HepG2 (cell line): Measurements from ENCODE around the gene GLTPD2. TPM values are rescaled to one million over a fixed set of nuclear protein-coding genes. Genes with fewer than 3 reads are reported as not detected.

Experiments
- ATM ChIP-seq: fragments of 450-650 bp; IDR thresholded peaks from 2 replicates; pipeline ENCODE4 v1.7.1; 2017; ENCODE audit warnings: mild to moderate bottlenecking, borderline replicate concordance
- ATRX ChIP-seq: sonication (generic); formaldehyde crosslinking; IDR thresholded peaks from 2 replicates; pipeline ENCODE4 v1.4.0; 2020; ENCODE audit warnings: missing genetic modification reagents, borderline replicate concordance
- BRCA1 ChIP-seq: sonication (generic); formaldehyde crosslinking; IDR thresholded peaks from 2 replicates; pipeline ENCODE4 v1.4.0; 2020; ENCODE audit warnings: missing genetic modification reagents
- BRF2 ChIP-seq: sonication (generic); formaldehyde crosslinking; IDR thresholded peaks from 2 replicates; pipeline ENCODE4 v1.8.1; 2022; ENCODE audit warnings: mild to moderate bottlenecking, missing genetic modification reagents
- DRAP1 ChIP-seq: IDR thresholded peaks from 2 replicates; pipeline ENCODE4 v1.6.1; 2016; ENCODE audit warnings: missing genetic modification reagents, missing compliant biosample characterization
- E2F2 ChIP-seq: sonication (generic); formaldehyde crosslinking; IDR thresholded peaks from 2 replicates; pipeline ENCODE4 v1.4.0; 2020; ENCODE audit warnings: missing genetic modification reagents, borderline replicate concordance
- GFI1 ChIP-seq: sonication (generic); formaldehyde crosslinking; IDR thresholded peaks from 2 replicates; pipeline ENCODE4 v1.5.0; 2020; ENCODE audit warnings: missing genetic modification reagents, mild to moderate bottlenecking, borderline replicate concordance
- HIVEP1 ChIP-seq: sonication (generic); formaldehyde crosslinking; IDR thresholded peaks from 2 replicates; pipeline ENCODE4 v1.4.0; 2020; ENCODE audit warnings: mild to moderate bottlenecking, missing genetic modification reagents
- MAFK ChIP-seq, 2 experiments: IDR thresholded peaks in 1 of 2; conservative IDR thresholded peaks in 1 of 2; 2 replicates each; pipeline ENCODE4 v1.6.1; 2011; ENCODE audit warnings: improper control_type of control experiment in 2 of 2, low read length in 2 of 2
- RORA ChIP-seq: sonication (generic); formaldehyde crosslinking; IDR thresholded peaks from 2 replicates; pipeline ENCODE4 v1.5.0; 2020; ENCODE audit warnings: mild to moderate bottlenecking, missing genetic modification reagents, moderate library complexity
- SMC3 ChIP-seq: IDR thresholded peaks from 2 replicates; pipeline ENCODE4 v1.6.1; 2011; ENCODE audit warnings: low read length, improper control_type of control experiment
- TAF1 ChIP-seq: sonication (generic); formaldehyde crosslinking; IDR thresholded peaks from 2 replicates; pipeline ENCODE4 v1.4.0; 2020; ENCODE audit warnings: missing genetic modification reagents
- TEAD2 ChIP-seq: sonication (generic); formaldehyde crosslinking; IDR thresholded peaks from 2 replicates; pipeline ENCODE4 v1.9.0; 2021; ENCODE audit warnings: missing genetic modification reagents
- TEAD3 ChIP-seq: optimal IDR thresholded peaks from 2 replicates; pipeline ENCODE3; 2016; ENCODE audit warnings: borderline replicate concordance
- TFDP2 ChIP-seq: sonication (generic); formaldehyde crosslinking; IDR thresholded peaks from 2 replicates; pipeline ENCODE4 v1.4.0; 2020; ENCODE audit warnings: missing genetic modification reagents
- ZBTB33 ChIP-seq: sonication (generic); formaldehyde crosslinking; IDR thresholded peaks from 2 replicates; pipeline ENCODE4 v1.4.0; 2020; ENCODE audit warnings: missing genetic modification reagents
- ZBTB39 ChIP-seq: sonication (generic); formaldehyde crosslinking; IDR thresholded peaks from 2 replicates; pipeline ENCODE4 v1.5.0; 2020; ENCODE audit warnings: missing genetic modification reagents
- ZFP62 ChIP-seq: sonication (generic); formaldehyde crosslinking; IDR thresholded peaks from 2 replicates; pipeline ENCODE4 v1.4.0; 2020; ENCODE audit warnings: missing genetic modification reagents
- ZFY ChIP-seq: sonication (generic); formaldehyde crosslinking; IDR thresholded peaks from 2 replicates; pipeline ENCODE4 v1.4.0; 2020; ENCODE audit warnings: missing genetic modification reagents
- ZNF530 ChIP-seq: sonication (generic); formaldehyde crosslinking; IDR thresholded peaks from 2 replicates; pipeline ENCODE4 v1.5.0; 2020; ENCODE audit warnings: low read depth, mild to moderate bottlenecking, missing genetic modification reagents
- ZNF580 ChIP-seq: IDR thresholded peaks from 2 replicates; pipeline ENCODE4 v1.6.1; 2016; ENCODE audit warnings: low read depth, borderline replicate concordance
- ZSCAN9 ChIP-seq: IDR thresholded peaks from 2 replicates; pipeline ENCODE4 v1.6.1; 2016; ENCODE audit warnings: borderline replicate concordance
- polyA plus RNA-seq, 8 experiments: library from polyadenylated mRNA; depleted of rRNA in 3 of 8; stranded (reverse) in 7 of 8; unstranded in 1 of 8; fragments of >200 nt; fragmentation: Illumina TruSeq in 4 of 8; extraction: Trizol in 4 of 8; gene quantifications; 2 replicates each; pipeline versions ENCODE4 v1.2.1 to v1.2.3, GENCODE V29; 2011 to 2016; ENCODE audit warnings: low read depth in 4 of 8, missing spikeins in 1 of 8, mixed read lengths in 1 of 8; ENCODE audit not compliant: insufficient read depth in 1 of 8
- total RNA-seq, 5 experiments: library from RNA; depleted of rRNA; stranded (reverse); fragments of >200 nt; fragmentation: Illumina TruSeq; extraction: Trizol; gene quantifications; 2 replicates each; pipeline ENCODE4 v1.2.3, GENCODE V29; 2016; ENCODE audit warnings: low read depth in 1 of 5

Gene GLTPD2
- total and polyA plus RNA-seq, 2 of the 13 experiments (the other 11 are each of a cell fraction or from before 2014, with no cell fraction given): 7.5 to 12.9 TPM

- TF ChIP-seq ZSCAN9 (CRISPR knock-in tag) (no peak), GFI1 (CRISPR knock-in tag) (no peak), BRCA1 (CRISPR knock-in tag) (no peak), DRAP1 (0 out of 2 replicates have a peak, but pooled peaks have one; percentile 12), SMC3 (no peak), HIVEP1 (0 out of 2 replicates have a peak, but pooled peaks have one; percentile 50), ZFP62 (CRISPR knock-in tag) (no peak), TEAD3 (CRISPR knock-in tag) (no peak), TAF1 (CRISPR knock-in tag) (peak; percentile 74), TFDP2 (CRISPR knock-in tag) (peak; percentile 44; the same call in 1 of the 2 replicates), ZBTB39 (CRISPR knock-in tag) (no peak), MAFK (conservative IDR thresholded peaks at IDR 0.05 in 1 of 2, IDR thresholded peaks at IDR 0.05 in 1 of 2; ENCODE audit: low read length in 2 of 2) (no peak), ZNF530 (CRISPR knock-in tag) (no peak), TEAD2 (no peak), E2F2 (CRISPR knock-in tag) (no peak), ATM (no peak), RORA (no peak), ZFY (peak; percentile 52), ZNF580 (CRISPR knock-in tag) (no peak), BRF2 (CRISPR knock-in tag) (no peak), ATRX (CRISPR knock-in tag) (no peak), ZBTB33 (CRISPR knock-in tag) (no peak)
These were observed 44.6 kb downstream of the GLTPD2 start, which contains the start of gene MINK1 (continued) for GRCh38 chr17:4833178-4833940.
